H1 (cell line): Measurements from ENCODE around the gene DNAJC28. TPM values are rescaled to one million over a fixed set of nuclear protein-coding genes. Genes with fewer than 3 reads are reported as not detected.

ENCODE experiments used
- CBX8 ChIP-seq: fragments of 300-800, 300-1000 bp; sonication (generic); IDR thresholded peaks from 2 replicates; pipeline ENCODE4 v1.7.1; 2016; ENCODE audit warnings: low read depth, low read length, borderline replicate concordance
- EP300 ChIP-seq, 2 experiments: IDR thresholded peaks; 1 replicate in 1 of 2; 2 replicates in 1 of 2; pipeline ENCODE4 v1.6.1; 2011 to 2012; ENCODE audit warnings: low read depth in 2 of 2, low read length in 2 of 2, mild to moderate bottlenecking in 2 of 2, borderline replicate concordance in 1 of 2, inconsistent platforms in 1 of 2, moderate library complexity in 1 of 2
- SIN3A ChIP-seq, 2 experiments: IDR thresholded peaks in 1 of 2; conservative IDR thresholded peaks in 1 of 2; 2 replicates each; pipeline ENCODE4 v1.6.1; 2011 to 2012; ENCODE audit warnings: low read length in 2 of 2, improper control_type of control experiment in 1 of 2, low read depth in 1 of 2, mild to moderate bottlenecking in 1 of 2
- polyA plus RNA-seq, 7 experiments: library from polyadenylated mRNA; depleted of rRNA in 3 of 7; stranded (reverse) in 5 of 7; unstranded in 2 of 7; fragments of >200 nt in 5 of 7; fragments of 200-250 nt in 2 of 7; gene quantifications; 1 replicate in 5 of 7; 2 replicates in 1 of 7; 4 replicates in 1 of 7; pipeline versions ENCODE4 v1.2.1 to v1.2.3, GENCODE V29; 2011 to 2013; ENCODE audit warnings: missing spikeins in 2 of 7, mixed read lengths in 2 of 7
- total RNA-seq: library from RNA; stranded (reverse); fragmentation: NEBNext Ultra II Directional; extraction: Animal tissue kit (Norgen Biotek cat#: 25700); gene quantifications from 2 replicates; pipeline ENCODE4 v1.2.1, GENCODE V29; 2021
- TF ChIP-seq, protein P1 (sequence below): fragments of 300-600 bp; sonication (generic); IDR thresholded peaks from 2 replicates; pipeline ENCODE4 v1.7.1; 2012; ENCODE audit warnings: low read length, moderate library complexity, mild to moderate bottlenecking, inconsistent platforms; ENCODE audit not compliant: insufficient replicate concordance
- TF ChIP-seq, protein P2 (sequence below): IDR thresholded peaks from 2 replicates; pipeline ENCODE4 v1.6.1; 2012; ENCODE audit warnings: inconsistent platforms
- TF ChIP-seq, protein P3 (sequence below): IDR thresholded peaks from 2 replicates; pipeline ENCODE4 v1.6.1; 2011; ENCODE audit warnings: low read length, improper control_type of control experiment

The DNAJC28 gene
- total and polyA plus RNA-seq, 2 of the 8 experiments (the other 6 are each of a cell fraction or from before 2014, with no cell fraction given): 0.97 to 4.3 TPM

DNA sequence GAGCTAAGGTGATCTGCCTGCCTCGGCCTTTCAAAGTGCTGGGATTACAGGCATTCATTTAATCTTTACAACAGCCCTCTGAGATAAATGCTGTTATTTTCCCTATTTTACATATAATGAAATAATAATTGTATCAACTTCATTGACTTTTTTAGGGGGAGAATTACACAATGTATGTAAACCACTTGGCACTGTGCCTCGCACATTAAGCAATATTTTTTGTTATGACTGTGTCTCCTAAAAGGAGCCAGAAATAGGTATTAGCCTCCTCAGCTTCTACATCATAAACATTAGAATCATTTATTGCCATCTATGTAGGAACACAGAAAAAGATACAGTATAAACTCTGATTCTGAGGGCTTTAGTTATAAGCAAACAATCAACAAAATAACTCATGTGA, 1.1 kb upstream of the DNAJC28 start (continued):
- TF ChIP-seq, protein P1, sequence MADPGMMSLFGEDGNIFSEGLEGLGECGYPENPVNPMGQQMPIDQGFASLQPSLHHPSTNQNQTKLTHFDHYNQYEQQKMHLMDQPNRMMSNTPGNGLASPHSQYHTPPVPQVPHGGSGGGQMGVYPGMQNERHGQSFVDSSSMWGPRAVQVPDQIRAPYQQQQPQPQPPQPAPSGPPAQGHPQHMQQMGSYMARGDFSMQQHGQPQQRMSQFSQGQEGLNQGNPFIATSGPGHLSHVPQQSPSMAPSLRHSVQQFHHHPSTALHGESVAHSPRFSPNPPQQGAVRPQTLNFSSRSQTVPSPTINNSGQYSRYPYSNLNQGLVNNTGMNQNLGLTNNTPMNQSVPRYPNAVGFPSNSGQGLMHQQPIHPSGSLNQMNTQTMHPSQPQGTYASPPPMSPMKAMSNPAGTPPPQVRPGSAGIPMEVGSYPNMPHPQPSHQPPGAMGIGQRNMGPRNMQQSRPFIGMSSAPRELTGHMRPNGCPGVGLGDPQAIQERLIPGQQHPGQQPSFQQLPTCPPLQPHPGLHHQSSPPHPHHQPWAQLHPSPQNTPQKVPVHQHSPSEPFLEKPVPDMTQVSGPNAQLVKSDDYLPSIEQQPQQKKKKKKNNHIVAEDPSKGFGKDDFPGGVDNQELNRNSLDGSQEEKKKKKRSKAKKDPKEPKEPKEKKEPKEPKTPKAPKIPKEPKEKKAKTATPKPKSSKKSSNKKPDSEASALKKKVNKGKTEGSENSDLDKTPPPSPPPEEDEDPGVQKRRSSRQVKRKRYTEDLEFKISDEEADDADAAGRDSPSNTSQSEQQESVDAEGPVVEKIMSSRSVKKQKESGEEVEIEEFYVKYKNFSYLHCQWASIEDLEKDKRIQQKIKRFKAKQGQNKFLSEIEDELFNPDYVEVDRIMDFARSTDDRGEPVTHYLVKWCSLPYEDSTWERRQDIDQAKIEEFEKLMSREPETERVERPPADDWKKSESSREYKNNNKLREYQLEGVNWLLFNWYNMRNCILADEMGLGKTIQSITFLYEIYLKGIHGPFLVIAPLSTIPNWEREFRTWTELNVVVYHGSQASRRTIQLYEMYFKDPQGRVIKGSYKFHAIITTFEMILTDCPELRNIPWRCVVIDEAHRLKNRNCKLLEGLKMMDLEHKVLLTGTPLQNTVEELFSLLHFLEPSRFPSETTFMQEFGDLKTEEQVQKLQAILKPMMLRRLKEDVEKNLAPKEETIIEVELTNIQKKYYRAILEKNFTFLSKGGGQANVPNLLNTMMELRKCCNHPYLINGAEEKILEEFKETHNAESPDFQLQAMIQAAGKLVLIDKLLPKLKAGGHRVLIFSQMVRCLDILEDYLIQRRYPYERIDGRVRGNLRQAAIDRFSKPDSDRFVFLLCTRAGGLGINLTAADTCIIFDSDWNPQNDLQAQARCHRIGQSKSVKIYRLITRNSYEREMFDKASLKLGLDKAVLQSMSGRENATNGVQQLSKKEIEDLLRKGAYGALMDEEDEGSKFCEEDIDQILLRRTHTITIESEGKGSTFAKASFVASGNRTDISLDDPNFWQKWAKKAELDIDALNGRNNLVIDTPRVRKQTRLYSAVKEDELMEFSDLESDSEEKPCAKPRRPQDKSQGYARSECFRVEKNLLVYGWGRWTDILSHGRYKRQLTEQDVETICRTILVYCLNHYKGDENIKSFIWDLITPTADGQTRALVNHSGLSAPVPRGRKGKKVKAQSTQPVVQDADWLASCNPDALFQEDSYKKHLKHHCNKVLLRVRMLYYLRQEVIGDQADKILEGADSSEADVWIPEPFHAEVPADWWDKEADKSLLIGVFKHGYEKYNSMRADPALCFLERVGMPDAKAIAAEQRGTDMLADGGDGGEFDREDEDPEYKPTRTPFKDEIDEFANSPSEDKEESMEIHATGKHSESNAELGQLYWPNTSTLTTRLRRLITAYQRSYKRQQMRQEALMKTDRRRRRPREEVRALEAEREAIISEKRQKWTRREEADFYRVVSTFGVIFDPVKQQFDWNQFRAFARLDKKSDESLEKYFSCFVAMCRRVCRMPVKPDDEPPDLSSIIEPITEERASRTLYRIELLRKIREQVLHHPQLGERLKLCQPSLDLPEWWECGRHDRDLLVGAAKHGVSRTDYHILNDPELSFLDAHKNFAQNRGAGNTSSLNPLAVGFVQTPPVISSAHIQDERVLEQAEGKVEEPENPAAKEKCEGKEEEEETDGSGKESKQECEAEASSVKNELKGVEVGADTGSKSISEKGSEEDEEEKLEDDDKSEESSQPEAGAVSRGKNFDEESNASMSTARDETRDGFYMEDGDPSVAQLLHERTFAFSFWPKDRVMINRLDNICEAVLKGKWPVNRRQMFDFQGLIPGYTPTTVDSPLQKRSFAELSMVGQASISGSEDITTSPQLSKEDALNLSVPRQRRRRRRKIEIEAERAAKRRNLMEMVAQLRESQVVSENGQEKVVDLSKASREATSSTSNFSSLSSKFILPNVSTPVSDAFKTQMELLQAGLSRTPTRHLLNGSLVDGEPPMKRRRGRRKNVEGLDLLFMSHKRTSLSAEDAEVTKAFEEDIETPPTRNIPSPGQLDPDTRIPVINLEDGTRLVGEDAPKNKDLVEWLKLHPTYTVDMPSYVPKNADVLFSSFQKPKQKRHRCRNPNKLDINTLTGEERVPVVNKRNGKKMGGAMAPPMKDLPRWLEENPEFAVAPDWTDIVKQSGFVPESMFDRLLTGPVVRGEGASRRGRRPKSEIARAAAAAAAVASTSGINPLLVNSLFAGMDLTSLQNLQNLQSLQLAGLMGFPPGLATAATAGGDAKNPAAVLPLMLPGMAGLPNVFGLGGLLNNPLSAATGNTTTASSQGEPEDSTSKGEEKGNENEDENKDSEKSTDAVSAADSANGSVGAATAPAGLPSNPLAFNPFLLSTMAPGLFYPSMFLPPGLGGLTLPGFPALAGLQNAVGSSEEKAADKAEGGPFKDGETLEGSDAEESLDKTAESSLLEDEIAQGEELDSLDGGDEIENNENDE: no peak
- TF ChIP-seq SIN3A (conservative IDR thresholded peaks at IDR 0.05 in 1 of 2, IDR thresholded peaks at IDR 0.05 in 1 of 2; ENCODE audit: low read depth in 1 of 2, low read length in 2 of 2): no peak
- TF ChIP-seq, protein P2, sequence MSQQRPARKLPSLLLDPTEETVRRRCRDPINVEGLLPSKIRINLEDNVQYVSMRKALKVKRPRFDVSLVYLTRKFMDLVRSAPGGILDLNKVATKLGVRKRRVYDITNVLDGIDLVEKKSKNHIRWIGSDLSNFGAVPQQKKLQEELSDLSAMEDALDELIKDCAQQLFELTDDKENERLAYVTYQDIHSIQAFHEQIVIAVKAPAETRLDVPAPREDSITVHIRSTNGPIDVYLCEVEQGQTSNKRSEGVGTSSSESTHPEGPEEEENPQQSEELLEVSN: no peak
- TF ChIP-seq, protein P3, sequence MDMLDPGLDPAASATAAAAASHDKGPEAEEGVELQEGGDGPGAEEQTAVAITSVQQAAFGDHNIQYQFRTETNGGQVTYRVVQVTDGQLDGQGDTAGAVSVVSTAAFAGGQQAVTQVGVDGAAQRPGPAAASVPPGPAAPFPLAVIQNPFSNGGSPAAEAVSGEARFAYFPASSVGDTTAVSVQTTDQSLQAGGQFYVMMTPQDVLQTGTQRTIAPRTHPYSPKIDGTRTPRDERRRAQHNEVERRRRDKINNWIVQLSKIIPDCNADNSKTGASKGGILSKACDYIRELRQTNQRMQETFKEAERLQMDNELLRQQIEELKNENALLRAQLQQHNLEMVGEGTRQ: no peak
- TF ChIP-seq CBX8: no peak
- TF ChIP-seq EP300 (IDR thresholded peaks at IDR 0.05; ENCODE audit: borderline replicate concordance in 1 of 2, low read depth in 2 of 2, low read length in 2 of 2): no peak
